NCI-H345 treated with DMSO at 0.1 percent for 48 hours (cell line): ENCODE results near the gene FNDC3B.
A peak's percentile ranks its signal among the peaks of the same experiment; 100 is the strongest.

Experiments used
- DNase-seq: peaks from one replicate; lab custom pipeline; 2025; ENCODE audit not compliant: unreplicated experiment; lab: John Stamatoyannopoulos, UW

Gene FNDC3B

DNA sequence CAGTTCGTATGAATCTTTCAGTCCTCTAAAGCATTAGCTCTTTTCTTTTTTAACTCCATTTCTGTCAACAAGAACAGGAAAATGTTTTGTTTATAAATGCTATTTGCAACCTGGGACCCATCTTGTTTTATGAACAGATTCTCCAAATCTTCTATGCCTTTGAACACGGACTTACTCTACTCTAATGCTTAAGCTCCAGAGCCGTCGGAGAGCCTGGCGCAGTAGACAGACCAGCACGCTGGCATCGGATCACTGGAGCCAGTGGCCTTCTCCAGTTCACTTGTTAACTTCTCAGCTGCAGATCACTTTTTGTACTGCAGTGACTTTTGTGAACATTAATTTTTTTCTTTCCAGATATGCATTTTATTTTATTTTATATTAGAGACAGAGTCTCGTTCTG is 286.1 kb downstream of the FNDC3B start:
- DNase-seq, result no peak

- no peak for DNase-seq
These were observed 287.6 kb downstream of the FNDC3B start for GRCh38 chr3:172326993-172327392.

- DNase-seq, result no peak
These were observed 288.9 kb downstream of the FNDC3B start for GRCh38 chr3:172328282-172328681.

DNA sequence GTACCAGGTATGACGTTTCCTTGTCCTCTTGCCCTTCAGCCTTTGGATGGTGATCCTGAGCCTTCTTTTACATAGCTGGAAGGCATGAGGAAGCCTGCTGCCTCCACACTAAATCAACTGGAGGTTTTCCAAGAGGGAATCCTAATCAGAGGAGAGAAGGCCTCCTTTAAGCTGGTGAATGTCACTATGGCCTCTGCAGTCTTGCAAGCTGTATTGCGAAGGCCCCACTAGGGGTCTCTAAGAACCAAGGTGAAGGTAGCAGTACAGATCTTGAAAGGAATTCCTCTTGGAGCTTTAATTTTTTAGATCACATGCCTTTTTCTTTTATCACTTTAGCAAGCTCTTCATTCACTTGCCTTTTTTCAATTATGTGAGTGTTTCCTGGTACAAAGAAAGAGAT is 289.7 kb downstream of the FNDC3B start:
- no peak for DNase-seq

DNA sequence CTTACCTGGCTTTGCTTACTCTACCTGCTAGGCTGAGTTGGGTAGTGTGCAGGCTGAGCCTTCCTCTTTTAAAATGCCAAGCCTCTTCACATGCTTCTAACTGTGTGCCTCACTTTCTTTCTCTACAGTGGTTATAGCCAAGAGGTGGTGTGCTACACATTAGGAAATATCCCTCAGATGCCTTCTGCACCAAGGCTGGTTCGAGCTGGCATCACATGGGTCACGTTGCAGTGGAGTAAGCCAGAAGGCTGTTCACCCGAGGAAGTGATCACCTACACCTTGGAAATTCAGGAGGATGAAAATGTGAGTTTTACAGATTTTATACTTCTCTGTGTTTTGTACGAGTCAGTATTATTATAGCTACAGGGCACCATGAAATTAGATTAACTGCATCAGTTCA is 291.0 kb downstream of the FNDC3B start:
- DNase-seq, result no peak

DNA sequence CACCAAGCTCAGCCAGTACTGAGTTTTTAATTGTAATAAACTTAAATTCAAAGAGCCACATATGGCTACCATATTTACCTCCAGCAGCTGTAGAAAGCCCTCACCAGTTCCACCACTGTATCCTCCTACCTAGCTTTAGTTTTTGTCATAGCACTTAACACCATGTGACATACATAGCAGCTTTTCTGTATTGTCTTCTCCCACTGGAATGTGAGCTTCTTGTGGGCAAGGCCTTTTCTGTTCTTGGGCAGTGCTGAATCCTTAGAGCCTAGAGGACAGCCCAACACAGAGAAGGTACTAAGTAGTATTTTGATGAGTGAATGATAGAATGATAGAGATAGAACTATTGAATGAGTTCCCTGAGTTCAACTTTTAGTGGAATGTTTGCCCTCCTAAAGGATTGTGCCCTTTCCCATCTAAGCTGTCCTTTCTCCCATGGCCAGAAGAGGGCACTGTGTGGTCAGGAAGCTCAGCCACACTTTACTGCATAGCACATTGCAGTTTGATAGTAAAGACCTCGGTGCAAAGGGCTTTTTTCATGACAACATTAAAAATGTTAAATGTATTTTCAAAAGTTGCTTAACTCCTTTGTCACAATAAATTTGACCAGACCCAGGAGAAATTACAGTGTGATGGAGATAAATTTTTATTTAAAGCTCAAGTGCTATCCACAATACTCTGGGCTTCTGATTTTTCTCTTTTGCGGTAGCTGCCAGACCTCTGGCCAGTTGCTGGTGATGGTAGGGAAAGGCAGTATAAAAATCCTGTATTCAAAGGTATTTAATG is 293.1 kb downstream of the FNDC3B start:
- DNase-seq, result peak; percentile 3

- no peak for DNase-seq
These were observed 293.6 kb downstream of the FNDC3B start for GRCh38 chr3:172333042-172333377.

DNA sequence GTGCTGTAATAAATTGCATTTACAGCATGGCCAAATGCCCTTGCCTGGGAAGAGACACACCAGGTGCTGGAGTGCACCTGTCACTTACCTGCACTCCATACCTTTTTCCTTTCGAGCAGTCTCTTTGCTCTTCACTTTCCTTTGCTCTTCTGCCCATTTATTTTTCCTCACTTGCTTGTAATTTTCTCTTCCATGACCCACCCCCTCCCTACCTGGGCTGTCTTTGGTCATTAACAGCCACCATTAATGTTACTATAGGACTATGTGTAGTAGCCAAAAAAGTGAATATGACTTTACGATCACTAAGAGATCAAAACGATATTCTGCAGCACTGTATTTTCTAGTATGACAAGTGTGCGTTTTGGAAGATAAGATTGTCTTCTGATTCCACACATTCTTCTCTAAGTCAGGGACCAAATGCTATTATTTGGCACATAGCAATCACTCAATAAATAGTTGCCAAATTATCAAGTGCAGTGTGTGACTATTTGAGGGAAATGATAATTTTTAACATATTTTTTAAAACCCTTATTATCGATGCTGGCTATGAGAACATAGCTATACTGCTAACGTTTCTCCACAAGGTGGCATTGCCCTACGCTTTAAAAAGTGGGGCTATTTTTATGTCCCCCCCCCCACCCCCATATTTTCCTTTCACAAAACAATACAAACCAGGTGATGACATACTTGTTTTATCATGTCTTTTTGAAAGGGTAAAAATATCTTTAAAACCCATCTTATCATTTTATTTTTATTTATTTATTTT is 294.5 kb downstream of the FNDC3B start:
- no peak for DNase-seq

- no peak for DNase-seq
These were observed 295.4 kb downstream of the FNDC3B start for GRCh38 chr3:172334671-172335207.

DNA sequence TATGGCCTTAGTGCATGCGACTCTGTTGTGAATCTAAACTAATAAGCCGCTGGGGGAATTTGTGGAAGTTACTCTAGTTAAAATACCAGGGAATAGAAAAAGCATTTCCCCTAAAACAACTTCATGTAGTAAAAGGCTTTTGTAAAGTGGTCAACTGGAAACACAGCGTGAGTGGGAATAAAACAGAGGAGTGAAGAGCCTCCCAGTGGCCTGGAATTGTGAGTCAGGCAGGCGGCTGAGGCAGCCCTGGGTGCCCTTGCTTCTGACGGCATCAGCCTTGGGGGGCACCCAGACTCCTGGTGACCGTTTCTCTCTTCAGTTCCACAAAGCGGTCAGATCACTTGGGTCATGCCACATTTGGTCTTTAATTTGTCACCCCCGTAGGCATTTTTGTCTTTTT is 300.5 kb downstream of the FNDC3B start:
- no peak for DNase-seq

DNA sequence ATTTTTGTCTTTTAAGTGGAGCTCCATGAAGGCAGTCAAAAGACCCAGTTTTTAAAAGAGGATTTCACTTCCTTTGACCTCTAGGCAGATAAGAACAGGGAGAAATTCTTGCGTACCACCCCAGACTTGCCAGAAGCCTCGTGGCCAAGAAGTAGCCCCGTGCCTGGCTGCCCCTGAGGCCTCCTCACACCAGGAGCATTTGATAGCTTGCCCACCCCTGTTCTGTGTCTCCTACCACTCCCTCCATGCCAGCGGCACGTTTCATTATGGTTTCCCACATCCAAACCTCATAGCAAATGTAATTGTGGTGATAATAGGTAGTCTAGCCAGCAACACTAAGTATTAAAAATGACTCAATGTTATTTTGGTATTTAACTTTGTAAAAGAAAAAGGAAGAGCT is 301.2 kb downstream of the FNDC3B start:
- no peak for DNase-seq

DNA sequence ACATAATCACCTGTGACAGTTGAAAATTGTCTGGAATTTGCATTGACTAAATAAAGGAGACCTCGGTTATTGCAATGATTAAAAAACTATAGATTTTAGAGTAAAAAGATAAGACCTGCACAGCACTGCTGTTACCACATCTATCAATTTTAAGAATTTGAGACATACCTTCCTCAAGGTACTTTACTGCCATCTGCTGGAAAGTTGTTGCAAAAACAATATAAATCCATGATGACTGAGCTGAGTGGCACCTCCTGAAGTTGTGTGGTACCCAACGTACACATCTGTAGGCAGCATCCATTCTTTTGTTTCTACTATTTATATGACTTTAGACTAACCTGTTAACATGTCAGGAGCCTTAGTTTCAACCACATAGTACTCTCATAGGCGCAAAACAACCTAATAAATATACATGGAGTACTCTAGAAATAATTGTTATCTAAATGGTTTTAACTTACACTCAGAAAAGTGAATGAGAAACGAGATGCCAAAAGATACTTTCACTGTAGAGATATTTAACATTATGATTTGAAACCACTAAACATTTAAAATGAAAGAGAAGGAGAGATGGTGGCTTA is 302.2 kb downstream of the FNDC3B start:
- no peak for DNase-seq

DNA sequence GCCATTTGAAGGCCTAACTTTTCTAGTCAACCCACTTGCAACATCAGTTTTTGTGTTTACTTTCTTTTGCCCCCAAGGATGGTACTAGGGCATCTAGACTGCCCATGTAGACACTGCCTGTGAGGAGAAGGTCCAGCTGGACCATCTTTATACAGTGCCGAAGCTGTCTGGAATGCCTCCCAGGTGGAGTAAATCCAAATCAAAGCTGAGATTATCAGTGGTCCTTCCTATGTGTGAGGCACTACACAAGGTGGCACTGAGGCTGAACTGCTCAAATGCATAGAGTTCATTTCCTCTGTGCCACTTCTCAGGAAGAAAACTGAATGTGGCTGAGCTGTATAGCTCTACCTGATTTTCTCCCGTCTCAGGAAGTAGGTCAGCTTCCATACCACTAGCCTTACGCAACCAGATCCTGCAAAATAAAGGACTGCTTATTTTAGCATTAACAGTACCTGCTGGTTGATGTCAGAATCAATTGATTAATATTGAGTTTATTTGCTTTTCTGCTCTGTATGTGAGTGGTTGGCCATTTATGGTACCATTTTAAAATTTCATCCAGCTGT is 302.8 kb downstream of the FNDC3B start:
- DNase-seq, result no peak

GRCh38 chr3:172343117-172343516 is 303.7 kb downstream of the FNDC3B start:
- no peak for DNase-seq

DNA sequence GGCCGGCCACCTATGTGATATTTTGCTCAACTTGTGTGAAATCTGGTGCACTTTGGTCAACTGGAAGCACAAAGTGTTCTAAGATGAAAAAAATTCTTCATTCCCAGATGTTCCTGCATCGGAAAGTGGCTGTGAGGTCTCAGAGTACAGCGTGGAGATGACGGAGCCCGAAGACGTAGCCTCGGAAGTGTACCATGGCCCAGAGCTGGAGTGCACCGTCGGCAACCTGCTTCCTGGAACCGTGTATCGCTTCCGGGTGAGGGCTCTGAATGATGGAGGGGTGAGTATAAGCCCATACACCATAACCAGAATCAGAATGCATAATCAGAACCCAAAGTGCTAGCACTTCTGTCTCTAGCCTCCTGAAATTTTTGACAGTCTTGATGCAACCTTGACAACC is 304.6 kb downstream of the FNDC3B start:
- DNase-seq, result no peak

GRCh38 chr3:172346161-172346560 is 306.8 kb downstream of the FNDC3B start:
- DNase-seq, result no peak

DNA sequence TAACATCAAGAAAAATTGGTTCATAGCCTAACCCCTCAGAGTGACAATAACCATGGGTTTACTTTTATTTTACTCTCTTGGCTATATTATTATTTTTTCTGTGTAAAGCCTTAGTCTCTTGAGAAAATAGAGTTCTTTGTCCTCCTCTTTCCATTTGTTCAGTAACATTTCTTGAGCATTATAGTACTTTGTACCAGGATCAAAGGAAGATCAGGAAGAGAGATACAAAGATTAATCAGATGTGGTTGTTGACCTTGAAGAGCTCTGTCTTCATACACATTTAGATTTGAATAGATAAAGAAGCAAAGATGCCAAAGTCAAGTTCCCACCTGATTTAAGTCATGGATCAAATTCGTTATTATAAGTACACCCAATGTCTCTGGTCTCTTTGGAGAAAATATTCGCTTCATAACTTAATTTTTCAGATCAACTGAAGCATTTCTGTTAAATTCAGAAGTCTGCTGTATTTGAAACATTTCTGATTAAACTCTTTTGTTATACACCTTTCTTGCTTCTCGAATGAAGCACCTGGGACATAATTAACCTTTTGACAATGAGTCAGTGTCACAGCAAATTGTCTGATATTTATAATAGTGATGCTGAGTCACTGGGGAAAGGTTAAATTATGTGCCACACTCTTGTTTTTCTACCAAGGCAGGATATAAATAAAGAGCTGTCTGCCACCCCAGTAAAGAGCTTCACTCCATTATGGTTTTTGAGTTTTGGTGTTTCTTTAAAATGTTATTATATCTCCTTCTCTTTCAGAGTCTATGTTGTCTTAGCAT is 308.7 kb downstream of the FNDC3B start:
- no peak for DNase-seq

GRCh38 chr3:172351895-172352466 is 312.6 kb downstream of the FNDC3B start:
- DNase-seq, result no peak

DNA sequence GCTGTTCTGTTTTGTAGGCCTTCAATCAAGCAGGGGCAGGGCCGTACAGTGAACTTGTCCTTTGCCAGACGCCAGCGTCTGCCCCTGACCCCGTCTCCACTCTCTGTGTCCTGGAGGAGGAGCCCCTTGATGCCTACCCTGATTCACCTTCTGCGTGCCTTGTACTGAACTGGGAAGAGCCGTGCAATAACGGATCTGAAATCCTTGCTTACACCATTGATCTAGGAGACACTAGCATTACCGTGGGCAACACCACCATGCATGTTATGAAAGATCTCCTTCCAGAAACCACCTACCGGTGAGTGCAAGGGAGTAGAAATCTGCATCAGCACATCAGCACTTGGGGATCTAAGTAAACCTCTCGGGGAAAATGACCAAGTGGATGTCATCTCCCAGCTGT is 313.4 kb downstream of the FNDC3B start:
- DNase-seq, result no peak

- DNase-seq, result no peak
These were observed 315.6 kb downstream of the FNDC3B start for GRCh38 chr3:172354931-172355499.
